Esophagus squamous epithelium (tissue), 4 donors: ENCODE results near the gene ESR1.

Experiments
- POLR2A ChIP-seq, 4 donors: fragments of 450-650 bp; IDR thresholded peaks; one replicate each; pipeline ENCODE4 v1.6.1; 2017; ENCODE audit warnings: antibody characterized with exemption in 4 of 4, mild to moderate bottlenecking in 4 of 4, moderate library complexity in 3 of 4
- TF ChIP-seq, protein P1 (sequence below), 6 experiments: fragments of 450-650 bp in 4 of 6; fragments of 200-600 bp in 2 of 6; sonication (generic) in 2 of 6; IDR thresholded peaks; one replicate each; pipeline ENCODE4 v1.5.1; 2016 to 2019; ENCODE audit warnings: antibody characterized with exemption in 6 of 6, mild to moderate bottlenecking in 4 of 6, moderate library complexity in 4 of 6

DNA sequence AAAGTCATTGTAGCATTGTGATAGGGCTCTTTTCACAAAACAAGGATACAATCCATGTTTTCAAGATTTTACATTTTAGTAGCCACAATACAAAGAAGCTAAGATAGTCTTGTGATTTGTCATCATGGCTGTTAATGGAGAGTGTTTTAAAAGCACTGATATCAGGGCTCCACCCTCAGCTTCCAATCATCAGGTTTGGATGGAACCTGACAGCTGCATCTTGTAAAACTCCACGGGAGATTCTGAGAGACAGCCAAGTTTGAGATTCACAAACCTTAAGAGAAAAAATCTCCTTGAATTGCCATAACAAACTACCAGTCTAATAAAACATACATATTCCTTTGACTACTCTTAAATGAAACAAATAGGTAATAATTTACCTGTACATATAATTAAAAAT lies 280.2 kb downstream of the ESR1 start:
- TF ChIP-seq, protein P1, sequence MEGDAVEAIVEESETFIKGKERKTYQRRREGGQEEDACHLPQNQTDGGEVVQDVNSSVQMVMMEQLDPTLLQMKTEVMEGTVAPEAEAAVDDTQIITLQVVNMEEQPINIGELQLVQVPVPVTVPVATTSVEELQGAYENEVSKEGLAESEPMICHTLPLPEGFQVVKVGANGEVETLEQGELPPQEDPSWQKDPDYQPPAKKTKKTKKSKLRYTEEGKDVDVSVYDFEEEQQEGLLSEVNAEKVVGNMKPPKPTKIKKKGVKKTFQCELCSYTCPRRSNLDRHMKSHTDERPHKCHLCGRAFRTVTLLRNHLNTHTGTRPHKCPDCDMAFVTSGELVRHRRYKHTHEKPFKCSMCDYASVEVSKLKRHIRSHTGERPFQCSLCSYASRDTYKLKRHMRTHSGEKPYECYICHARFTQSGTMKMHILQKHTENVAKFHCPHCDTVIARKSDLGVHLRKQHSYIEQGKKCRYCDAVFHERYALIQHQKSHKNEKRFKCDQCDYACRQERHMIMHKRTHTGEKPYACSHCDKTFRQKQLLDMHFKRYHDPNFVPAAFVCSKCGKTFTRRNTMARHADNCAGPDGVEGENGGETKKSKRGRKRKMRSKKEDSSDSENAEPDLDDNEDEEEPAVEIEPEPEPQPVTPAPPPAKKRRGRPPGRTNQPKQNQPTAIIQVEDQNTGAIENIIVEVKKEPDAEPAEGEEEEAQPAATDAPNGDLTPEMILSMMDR (IDR thresholded peaks at IDR 0.05) = no peak
- no peak for TF ChIP-seq POLR2A (IDR thresholded peaks at IDR 0.05)
